ENCODE results near the gene MPST. TPM values are rescaled to one million over a fixed set of nuclear protein-coding genes. Genes with fewer than 3 reads are reported as not detected.

The MPST gene
- total RNA-seq, 1 experiment from 2014 or later, result 51.2 TPM

DNA sequence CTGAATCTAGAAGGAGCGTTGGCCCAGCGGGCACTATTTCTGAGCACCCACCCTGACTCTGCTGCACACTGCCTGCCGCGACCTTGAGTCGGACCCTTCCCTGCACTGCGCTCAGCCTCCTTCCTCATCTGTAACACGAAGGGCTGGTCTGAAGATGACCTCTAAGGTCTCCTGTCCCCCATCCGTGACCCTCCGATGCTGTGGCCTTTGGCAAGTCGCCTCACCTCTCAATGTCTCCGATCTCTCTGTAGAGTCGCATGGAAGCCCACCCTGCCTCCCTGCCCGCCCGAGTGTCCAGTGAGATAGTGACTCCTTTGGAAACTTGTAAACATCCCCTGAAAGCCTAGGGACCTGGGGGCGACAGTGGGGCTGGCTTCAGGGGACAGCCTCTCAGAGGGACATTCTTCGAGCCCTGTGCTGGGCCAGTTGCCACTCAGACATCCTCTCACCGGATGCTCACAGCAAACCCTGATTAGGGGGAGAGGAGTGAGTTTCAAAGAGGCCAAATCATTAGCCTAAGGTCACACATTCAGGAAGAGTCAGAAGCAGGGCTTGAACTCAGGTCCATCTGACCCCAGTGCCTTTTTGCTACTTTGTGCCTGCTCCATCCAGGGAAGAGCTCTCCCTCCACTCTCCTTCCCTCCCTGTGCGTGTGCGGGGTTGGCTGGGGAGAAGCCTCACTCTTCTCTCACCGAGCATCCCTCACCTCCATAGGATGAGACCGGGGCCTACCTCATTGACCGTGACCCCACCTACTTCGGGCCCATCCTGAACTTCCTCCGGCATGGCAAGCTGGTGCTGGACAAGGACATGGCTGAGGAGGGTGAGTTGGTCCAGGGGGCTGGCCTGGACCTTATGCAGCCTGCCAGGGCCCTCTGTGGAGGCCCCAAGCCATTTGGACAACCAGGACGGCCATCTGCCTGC is 33.1 kb downstream of the MPST start:
- DNase-seq (ENCODE audit: unreplicated experiment), result no peak
- Mint-ChIP-seq H3K4me3 (ENCODE audit: unreplicated experiment) (peak overlapping the region; percentile 66), H3K27ac (ENCODE audit: low read depth, unreplicated experiment) (no peak overlapping the region), H3K27me3 (ENCODE audit: insufficient read depth, unreplicated experiment) (no peaks in the 10 kb centered on the region), H3K4me1 (ENCODE audit: insufficient read depth, unreplicated experiment) (peaks cover 6% of the 10 kb centered on the region), H3K36me3 (ENCODE audit: insufficient read depth, unreplicated experiment) (peaks cover 15% of the 10 kb centered on the region), H3K9me3 (ENCODE audit: unreplicated experiment) (no peaks in the 10 kb centered on the region)
- TF ChIP-seq, protein P1, sequence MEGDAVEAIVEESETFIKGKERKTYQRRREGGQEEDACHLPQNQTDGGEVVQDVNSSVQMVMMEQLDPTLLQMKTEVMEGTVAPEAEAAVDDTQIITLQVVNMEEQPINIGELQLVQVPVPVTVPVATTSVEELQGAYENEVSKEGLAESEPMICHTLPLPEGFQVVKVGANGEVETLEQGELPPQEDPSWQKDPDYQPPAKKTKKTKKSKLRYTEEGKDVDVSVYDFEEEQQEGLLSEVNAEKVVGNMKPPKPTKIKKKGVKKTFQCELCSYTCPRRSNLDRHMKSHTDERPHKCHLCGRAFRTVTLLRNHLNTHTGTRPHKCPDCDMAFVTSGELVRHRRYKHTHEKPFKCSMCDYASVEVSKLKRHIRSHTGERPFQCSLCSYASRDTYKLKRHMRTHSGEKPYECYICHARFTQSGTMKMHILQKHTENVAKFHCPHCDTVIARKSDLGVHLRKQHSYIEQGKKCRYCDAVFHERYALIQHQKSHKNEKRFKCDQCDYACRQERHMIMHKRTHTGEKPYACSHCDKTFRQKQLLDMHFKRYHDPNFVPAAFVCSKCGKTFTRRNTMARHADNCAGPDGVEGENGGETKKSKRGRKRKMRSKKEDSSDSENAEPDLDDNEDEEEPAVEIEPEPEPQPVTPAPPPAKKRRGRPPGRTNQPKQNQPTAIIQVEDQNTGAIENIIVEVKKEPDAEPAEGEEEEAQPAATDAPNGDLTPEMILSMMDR (IDR thresholded peaks at IDR 0.05; ENCODE audit: unreplicated experiment), result no peak
- intact Hi-C loops (cut with micrococcal nuclease), result no loop called here
- BruUV-seq (replicated peaks), result no TSS peak
- CTCF ChIA-PET, result interaction anchor here (1.4 kb wide), 1 partner anchor 8 kb away, joined by 3 read pairs; no protein-coding TSS in a partner anchor
- POLR2A ChIA-PET, result no interaction called here

DNA sequence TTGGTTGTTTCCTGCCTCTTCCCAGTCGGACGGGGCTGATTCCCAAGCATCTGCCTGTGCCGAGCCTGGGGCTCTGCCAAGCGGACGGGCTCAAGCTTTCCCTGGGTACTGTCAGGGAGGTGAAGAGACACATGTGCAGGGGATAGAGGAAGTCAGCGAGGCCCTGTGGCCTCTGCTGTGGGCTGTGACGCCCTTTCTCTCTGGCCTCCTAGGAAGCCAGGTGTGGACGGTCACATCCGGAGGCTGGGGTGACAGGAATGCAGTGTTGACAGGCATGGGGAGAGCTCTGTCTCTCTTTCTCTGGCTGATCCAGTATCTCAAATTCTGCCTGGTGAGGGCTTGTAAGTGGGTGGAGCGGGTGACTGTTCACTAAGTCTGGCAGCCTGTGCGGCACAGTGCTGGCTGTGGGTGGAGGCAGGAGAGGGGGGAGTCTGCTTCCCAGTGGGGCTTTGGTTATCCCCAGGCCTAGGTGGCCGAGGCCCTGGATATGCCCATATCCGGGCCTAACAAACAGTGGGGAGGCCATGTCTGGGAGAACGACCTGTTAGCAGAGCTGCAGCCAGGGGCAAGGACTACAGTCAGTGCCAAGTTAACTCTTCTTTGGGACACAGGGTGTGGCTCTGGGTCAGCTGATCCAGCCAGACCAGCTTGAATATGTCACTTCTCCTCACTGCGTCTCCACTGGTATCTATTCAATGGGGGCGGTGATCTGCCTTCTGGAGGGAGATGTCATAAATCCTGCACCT is 33.9 kb downstream of the MPST start:
- Mint-ChIP-seq H3K4me1 (ENCODE audit: insufficient read depth, unreplicated experiment) (peaks cover 6% of the 10 kb centered on the region), H3K9me3 (ENCODE audit: unreplicated experiment) (no peaks in the 10 kb centered on the region), H3K36me3 (ENCODE audit: insufficient read depth, unreplicated experiment) (peaks cover 20% of the 10 kb centered on the region), H3K27me3 (ENCODE audit: insufficient read depth, unreplicated experiment) (no peaks in the 10 kb centered on the region), H3K4me3 (ENCODE audit: unreplicated experiment) (no peak overlapping the region), H3K27ac (ENCODE audit: low read depth, unreplicated experiment) (no peak overlapping the region)
- intact Hi-C loops (cut with micrococcal nuclease), result no loop called here
- ChIA-PET POLR2A (no interaction called here), CTCF (interaction anchor here (1.4 kb wide), 1 partner anchor 9 kb away, joined by 3 read pairs; no protein-coding TSS in a partner anchor)
- no peak for DNase-seq (ENCODE audit: unreplicated experiment)
- BruUV-seq (replicated peaks), result no TSS peak
- TF ChIP-seq, protein P1 (IDR thresholded peaks at IDR 0.05; ENCODE audit: unreplicated experiment), result no peak

DNA sequence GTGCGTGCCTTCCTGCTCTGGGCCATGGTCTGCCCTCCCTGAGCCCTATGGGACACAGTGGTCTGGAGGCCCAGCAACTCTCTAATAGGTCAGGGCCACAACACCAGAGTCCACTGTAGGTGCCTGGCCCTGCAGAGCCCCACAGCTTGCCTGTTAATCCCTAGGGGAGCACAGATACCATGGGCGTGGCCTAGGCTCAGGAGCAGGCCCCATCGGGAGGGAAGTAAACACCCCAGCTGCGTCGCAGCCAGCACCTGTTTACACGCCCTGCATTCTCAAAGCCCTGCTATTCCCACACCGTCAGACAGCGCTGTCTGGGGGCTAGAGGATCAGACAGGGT is 34.5 kb downstream of the MPST start:
- no TSS peak for BruUV-seq (replicated peaks)
- Mint-ChIP-seq H3K36me3 (ENCODE audit: insufficient read depth, unreplicated experiment) (peaks cover 20% of the 10 kb centered on the region), H3K4me1 (ENCODE audit: insufficient read depth, unreplicated experiment) (peaks cover 6% of the 10 kb centered on the region), H3K27ac (ENCODE audit: low read depth, unreplicated experiment) (no peak overlapping the region), H3K4me3 (ENCODE audit: unreplicated experiment) (no peak overlapping the region), H3K27me3 (ENCODE audit: insufficient read depth, unreplicated experiment) (no peaks in the 10 kb centered on the region), H3K9me3 (ENCODE audit: unreplicated experiment) (no peaks in the 10 kb centered on the region)
- POLR2A ChIA-PET, result no interaction called here
- CTCF ChIA-PET, result interaction anchor here (1.4 to 2.4 kb wide), 2 partner anchors 9 to 10 kb away, joined by 3 to 17 read pairs; no protein-coding TSS in a partner anchor
- TF ChIP-seq, protein P1 (IDR thresholded peaks at IDR 0.05; ENCODE audit: unreplicated experiment), result no peak
- no peak for DNase-seq (ENCODE audit: unreplicated experiment)
- intact Hi-C loops (cut with micrococcal nuclease), result no loop called here

All from MCF 10A (cell line).